Stimulated activated CD4-positive, alpha-beta T cell treated with anti-CD3 and anti-CD28 coated beads, Interleukin-4, amount 100 ng/mL, for 1 hour (primary cell): Measurements from ENCODE around the gene HSF5.
A peak's percentile ranks its signal among the peaks of the same experiment; 100 is the strongest.

Experiments
- DNase-seq: peaks from one replicate; pipeline ENCODE4 v3.0.0-alpha.2; 2020

HSF5 gene

DNA sequence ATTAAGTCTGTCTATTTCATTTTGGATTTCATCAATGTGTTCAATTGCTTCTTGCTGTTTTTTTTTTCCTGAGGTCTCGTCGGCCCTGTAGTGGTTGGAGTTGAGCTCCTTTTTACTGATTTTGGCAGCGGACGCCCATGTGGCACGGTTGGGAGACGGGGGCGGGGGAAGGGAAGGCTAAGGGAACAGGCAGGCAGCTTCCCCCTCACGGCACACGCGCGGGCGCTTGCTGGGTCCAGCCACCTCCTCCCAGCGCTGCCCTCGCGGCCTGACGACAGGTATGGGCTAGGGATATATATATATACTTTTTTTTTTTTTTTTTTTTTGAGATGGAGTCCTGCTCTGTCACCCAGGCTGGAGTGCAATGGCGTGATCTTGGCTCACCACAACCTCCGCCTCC, 11.4 kb downstream of the HSF5 start:
- DNase-seq: no peak

- no peak for DNase-seq
Observed at GRCh38 chr17:58475985-58476384, 12.2 kb downstream of the HSF5 start.

DNA sequence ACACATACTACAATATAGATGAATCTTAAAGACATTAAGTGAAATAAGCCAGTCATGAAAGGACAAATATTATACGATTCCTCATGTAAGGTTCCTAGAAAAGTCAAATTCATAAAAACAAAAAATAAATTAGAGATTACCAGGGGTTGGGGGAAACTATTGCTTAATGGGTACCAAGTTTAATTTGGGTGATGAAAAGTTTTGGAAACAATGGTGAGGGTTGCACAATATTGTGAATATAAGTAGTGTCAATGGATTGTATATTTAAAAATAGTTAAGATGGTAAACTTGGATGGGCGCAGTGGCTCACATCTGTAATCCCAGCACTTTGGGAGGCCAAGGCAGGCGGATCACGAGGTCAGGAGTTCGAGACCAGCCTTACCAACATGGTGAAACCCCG, 17.9 kb downstream of the HSF5 start:
- DNase-seq: no peak

DNA sequence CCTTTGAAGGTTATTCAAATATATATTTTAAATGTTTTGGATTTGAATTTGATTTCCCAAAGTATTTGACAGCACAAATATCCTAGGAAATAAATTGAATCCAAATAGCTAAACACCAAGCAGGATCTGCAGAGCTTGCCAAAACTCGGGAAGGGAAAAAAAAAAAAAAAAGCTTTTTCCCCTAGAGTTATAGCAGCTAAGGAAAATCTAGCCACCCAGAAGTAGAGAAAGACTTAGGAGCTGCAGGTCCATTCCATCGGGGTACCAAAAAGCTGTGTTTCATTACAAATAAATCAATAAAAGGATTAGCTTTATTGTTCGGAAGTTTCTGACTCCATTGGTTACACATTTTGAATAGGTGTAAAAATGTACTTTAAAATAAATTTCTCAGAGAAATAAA, 19.3 kb downstream of the HSF5 start:
- DNase-seq: no peak

GRCh38 chr17:58455491-58455890, 32.7 kb downstream of the HSF5 start:
- no peak for DNase-seq

- DNase-seq: no peak
Observed at GRCh38 chr17:58452738-58453137, 35.5 kb downstream of the HSF5 start.

- peak; percentile 62 for DNase-seq
Observed at GRCh38 chr17:58447039-58447975, 40.9 kb downstream of the HSF5 start.

GRCh38 chr17:58446086-58446485, 42.1 kb downstream of the HSF5 start:
- DNase-seq: no peak

DNA sequence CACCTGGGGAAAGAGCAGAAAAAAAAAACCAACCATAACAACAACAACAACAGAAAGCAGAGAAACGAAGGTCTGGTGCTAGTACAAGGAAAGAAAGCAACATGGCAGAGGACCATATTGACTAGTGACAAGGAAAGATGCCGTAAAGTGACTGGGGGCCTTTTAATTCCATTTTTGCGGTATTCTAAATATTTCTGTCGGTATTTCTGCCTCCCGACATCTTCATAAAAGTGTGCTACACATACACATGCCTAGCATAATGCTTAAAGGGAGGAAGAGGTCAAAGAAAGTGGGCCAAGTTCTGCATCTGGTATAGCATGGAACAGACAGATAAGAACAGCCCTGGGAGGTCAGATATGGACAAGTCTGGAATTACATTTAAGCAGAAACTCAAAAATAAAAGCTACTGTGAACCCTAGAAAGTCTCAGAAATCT, 51.4 kb downstream of the HSF5 start:
- DNase-seq: no peak

DNA sequence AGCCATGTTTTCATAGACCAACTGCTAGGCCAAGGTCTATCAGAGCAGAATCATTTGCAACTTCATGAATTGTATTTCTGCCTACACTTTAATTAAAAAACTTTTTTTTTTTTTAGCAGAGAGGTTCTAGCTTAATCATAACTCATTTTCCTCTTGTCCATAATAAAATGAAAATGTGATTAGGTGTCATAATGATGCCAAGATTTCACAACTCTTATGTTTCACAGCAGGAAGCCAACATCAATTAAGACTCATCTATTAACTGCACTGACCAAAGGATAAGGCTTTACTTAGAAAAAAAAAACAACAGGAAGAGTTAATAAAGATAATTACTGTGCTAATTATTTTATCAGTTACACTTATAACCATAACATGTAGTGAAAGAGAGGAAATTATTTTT, 52.0 kb downstream of the HSF5 start:
- no peak for DNase-seq

GRCh38 chr17:58432806-58433573, 55.2 kb downstream of the HSF5 start:
- DNase-seq: no peak

DNA sequence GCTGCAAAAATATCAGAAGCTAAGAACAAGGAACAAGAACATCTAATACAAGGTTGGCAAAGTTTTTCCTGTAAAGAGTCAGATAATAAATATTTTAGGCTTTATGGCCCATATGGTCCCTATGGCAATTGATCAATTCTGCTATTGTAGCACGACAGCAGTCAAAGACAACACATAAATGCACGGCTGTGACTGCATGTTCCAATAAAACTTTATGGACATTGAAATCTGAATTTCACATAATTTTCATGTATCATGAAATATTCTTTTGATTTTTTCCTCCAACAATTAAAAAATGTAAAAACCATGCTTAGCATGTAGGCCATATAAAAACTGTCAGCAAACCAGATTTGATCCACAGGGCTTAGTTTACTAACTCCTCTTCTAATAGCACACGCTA, 60.4 kb downstream of the HSF5 start:
- no peak for DNase-seq

- no peak for DNase-seq
Observed at GRCh38 chr17:58421711-58422110, 66.5 kb downstream of the HSF5 start.

- no peak for DNase-seq
Observed at GRCh38 chr17:58420827-58421226, 67.4 kb downstream of the HSF5 start.

DNA sequence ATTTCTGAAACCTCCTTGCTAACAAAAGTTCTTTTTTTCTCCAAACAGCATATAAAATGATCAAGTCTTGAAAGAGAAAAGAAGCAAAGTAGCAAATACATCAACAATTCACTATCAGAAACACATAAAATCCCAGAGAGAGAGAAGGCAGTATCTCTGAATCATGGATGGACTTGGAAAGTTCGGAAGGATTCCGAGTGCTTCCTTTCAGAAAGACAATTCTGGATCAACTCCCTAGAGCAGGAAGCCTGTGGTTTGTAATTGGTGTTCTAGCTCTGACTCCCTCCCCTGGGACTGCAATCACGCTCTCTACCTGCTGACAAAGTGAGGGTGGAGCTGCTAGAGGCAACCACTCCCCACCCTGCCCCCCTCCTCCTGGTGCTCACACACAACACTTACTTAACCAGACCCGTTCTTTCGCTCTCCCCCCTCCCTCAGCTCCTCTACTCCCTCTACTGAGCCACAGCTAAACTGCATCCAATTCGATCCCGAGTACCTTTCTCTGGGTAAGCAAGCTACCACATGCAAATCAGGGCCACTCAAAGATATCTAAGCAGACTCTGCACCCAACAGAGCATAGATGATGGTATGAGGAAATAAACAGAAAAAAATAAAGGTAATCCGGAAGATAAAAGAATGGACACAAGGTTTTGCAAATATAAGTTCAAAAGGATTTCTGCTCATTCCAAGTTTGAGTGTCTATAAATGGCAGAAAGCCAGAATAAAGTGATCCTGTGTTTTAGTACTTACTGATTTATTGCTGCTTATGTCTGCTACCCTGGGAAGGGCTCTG, 70.7 kb downstream of the HSF5 start, which contains the start of gene RNF43:
Gene RNF43 (minus strand): TSS at position 235 of the 793 bp plus-strand sequence. CDS start 1,957 bp downstream, outside the sequence.
- peak; percentile 80 for DNase-seq

DNA sequence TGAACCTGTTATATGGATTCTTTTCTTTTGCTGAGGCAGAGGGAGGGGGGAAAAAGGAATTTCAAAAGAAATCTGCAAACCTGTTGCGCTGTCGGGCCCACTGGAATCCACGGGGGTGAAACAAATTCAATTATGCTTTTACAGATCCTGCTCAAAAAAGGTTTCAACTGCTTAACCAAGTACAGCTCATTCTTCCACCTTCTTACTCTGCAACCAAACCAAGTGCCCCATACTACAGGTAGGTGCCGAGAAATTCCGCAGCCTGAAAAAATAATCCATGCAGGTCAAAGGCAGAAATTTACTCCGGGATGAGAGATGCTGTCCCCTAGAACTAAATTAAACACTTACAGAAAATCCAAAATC, 71.3 kb downstream of the HSF5 start:
- no peak for DNase-seq

- DNase-seq: no peak
Observed at GRCh38 chr17:58416396-58416795, 71.8 kb downstream of the HSF5 start.

DNA sequence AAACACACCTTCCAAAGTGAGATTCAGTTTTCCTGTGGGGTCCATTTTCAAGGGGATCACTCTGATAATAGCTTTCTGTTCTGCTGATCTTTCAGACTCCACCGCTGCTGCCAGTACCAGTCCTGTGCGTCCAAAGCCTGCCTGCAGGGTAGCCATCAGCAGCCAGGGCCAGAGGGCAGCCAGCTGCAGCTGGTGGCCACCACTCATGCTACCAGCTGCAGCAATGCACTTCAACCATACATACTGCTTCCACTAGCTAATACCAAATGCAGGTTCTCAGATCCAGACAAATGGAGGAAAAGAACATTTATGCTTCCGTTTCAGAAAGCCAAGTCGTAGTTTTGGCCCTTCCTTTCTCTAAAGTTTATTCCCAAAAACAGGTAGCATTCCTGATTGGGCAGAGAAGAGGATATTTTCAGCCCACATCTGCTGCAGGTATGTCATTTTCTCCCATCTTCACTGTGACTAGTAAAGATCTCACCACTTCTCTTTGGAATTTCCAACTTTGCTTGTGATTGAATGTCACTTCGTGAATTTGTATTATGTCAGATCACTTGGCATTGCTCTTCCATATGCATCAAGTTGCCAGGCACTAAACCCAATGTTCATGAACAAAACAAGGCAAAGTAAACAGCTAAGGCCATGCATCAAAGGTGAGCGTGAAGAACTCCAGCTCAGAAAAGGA, 72.7 kb downstream of the HSF5 start:
- DNase-seq: no peak

DNA sequence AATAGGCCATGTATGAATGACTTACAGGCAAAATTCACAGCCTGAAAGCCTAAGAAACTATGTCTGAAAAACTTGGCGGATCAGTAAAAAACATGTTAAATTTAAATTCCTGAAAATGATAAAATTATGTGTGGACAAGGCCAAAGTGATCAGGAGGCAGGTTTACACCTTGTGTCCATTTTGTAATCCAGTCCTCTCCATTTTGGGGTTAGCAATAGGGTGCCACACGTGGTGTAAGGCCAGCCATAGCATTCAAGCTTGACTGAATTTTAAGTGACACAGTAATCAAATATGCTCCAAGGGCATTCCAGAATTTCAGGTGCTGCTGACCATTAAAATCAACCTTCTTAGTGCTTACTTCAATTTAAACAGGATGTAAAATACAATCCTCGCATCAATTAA, 73.6 kb downstream of the HSF5 start:
- DNase-seq: no peak

- DNase-seq: no peak
Observed at GRCh38 chr17:58413684-58414083, 74.5 kb downstream of the HSF5 start.

- no peak for DNase-seq
Observed at GRCh38 chr17:58412961-58413586, 75.1 kb downstream of the HSF5 start.
